SK-N-MC (cell line): ENCODE measurements around the gene GADD45GIP1.

ENCODE experiments used
- EZH2 ChIP-seq: fragments of 200-600 bp; sonication (generic); IDR thresholded peaks from one replicate; pipeline ENCODE4 v1.6.1; 2017; ENCODE audit warnings: antibody characterized with exemption
- POLR2AphosphoS5 ChIP-seq: IDR thresholded peaks from 2 replicates; pipeline ENCODE4 v1.6.1; 2012; ENCODE audit warnings: mild to moderate bottlenecking, low read depth, low read length, borderline replicate concordance

DNA sequence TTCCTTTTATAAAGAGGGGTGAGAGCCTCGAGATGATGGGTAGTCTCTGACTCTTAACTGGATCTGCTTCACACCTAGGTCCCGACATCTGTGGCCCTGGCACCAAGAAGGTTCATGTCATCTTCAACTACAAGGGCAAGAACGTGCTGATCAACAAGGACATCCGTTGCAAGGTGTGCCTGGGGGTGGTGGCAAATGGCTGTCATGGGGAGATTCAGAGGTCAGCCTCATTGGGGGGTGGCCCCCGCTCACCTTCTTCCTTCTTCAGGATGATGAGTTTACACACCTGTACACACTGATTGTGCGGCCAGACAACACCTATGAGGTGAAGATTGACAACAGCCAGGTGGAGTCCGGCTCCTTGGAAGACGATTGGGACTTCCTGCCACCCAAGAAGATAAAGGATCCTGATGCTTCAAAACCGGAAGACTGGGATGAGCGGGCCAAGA lies 17.0 kb downstream of the GADD45GIP1 start:
- TF ChIP-seq POLR2AphosphoS5 (no peak; the same call in 1 of the 2 replicates), EZH2 (no peak)
